SIG-M5 treated with dmso at 0.1 percent for 504 hours (cell line): Measurements from ENCODE around the gene S100PBP.
A peak's percentile ranks its signal among the peaks of the same experiment; 100 is the strongest.

Experiments used
- DNase-seq: peaks from one replicate; lab custom pipeline; 2025; ENCODE audit not compliant: unreplicated experiment; lab: John Stamatoyannopoulos, UW

Gene S100PBP

GRCh38 chr1:32817159-32817814 is at the start of gene S100PBP, which contains the start of gene YARS1:
Gene S100PBP (plus strand): TSS chr1:32817653. CDS start chr1:32826100, 8,447 bp downstream.
Gene YARS1 (minus strand): TSS chr1:32817358. CDS start chr1:32817244, 114 bp downstream.
- DNase-seq = peak; percentile 96

- no peak for DNase-seq
Observed at GRCh38 chr1:32768110-32768850, 49.2 kb upstream of the S100PBP start.

DNA sequence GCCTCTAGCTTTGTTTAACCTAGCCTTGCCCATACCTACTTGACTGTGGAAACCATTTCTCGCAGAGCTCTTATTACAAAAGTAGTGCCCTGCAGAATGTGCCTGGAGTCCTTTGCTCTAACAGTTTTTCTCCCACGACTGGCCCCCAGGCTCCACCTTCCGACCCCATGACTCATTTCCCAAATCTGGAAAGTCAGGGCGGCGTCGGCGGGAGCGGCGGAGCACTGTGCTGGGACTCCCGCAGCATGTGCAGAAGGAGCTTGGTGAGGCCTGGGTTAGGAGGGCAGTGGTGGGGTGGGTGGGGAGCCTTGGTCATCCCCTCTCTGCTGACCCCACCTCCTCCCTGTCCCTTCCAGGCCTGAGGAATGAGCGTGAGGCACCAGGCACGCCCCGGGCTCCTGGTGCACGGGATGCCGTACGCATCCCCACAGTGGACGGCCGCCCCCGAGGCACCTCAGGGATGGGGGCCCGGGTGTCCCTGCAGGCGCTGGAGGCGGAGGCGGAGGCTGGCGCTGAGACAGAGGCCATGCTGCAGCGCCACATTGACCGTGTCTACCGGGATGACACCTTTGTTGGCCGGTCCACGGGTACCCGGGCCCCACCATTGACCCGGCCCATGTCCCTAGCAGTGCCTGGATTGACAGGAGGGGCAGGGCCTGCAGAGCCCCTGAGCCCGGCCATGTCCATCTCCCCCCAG is 47.8 kb upstream of the S100PBP start:
- no peak for DNase-seq

GRCh38 chr1:32770221-32770731 is 47.2 kb upstream of the S100PBP start:
- no peak for DNase-seq

DNA sequence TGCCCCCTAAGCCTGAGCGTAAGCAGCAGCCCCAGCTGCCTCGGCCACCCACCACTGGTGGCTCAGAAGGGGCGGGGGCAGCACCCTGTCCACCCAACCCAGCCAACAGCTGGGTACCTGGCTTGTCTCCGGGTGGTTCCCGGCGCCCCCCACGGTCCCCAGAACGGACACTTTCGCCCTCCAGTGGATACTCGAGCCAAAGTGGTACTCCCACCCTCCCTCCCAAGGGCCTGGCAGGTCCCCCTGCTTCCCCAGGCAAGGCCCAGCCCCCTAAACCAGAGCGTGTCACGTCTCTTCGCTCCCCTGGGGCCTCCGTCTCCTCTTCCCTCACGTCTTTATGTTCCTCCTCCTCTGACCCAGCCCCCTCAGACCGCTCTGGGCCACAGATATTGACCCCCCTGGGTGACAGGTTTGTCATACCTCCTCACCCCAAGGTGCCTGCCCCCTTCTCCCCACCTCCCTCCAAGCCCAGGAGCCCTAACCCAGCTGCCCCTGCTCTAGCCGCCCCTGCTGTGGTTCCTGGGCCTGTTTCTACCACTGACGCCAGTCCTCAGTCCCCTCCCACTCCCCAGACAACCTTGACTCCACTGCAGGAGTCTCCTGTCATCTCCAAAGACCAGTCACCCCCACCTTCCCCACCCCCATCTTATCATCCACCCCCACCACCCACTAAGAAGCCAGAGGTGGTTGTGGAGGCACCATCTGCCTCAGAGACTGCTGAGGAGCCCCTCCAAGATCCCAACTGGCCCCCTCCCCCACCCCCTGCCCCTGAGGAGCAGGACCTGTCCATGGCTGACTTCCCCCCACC is 46.5 kb upstream of the S100PBP start:
- no peak for DNase-seq

DNA sequence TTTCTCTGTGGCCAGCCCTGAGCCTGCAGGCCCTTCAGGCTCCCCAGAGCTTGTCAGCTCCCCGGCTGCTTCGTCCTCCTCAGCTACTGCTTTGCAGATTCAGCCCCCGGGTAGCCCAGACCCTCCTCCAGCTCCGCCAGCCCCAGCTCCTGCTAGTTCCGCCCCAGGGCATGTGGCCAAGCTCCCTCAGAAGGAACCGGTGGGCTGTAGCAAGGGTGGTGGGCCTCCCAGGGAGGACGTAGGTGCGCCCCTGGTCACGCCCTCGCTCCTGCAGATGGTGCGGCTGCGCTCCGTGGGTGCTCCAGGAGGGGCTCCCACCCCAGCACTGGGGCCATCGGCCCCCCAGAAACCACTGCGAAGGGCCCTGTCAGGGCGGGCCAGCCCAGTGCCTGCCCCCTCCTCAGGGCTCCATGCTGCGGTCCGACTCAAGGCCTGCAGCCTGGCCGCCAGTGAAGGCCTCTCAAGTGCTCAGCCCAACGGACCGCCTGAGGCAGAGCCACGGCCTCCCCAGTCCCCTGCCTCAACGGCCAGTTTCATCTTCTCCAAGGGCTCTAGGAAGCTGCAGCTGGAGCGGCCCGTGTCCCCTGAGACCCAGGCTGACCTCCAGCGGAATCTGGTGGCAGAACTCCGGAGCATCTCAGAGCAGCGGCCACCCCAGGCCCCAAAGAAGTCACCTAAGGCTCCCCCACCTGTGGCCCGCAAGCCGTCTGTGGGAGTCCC is 45.7 kb upstream of the S100PBP start:
- no peak for DNase-seq

- no peak for DNase-seq
Observed at GRCh38 chr1:32772281-32773017, 45.0 kb upstream of the S100PBP start.

DNA sequence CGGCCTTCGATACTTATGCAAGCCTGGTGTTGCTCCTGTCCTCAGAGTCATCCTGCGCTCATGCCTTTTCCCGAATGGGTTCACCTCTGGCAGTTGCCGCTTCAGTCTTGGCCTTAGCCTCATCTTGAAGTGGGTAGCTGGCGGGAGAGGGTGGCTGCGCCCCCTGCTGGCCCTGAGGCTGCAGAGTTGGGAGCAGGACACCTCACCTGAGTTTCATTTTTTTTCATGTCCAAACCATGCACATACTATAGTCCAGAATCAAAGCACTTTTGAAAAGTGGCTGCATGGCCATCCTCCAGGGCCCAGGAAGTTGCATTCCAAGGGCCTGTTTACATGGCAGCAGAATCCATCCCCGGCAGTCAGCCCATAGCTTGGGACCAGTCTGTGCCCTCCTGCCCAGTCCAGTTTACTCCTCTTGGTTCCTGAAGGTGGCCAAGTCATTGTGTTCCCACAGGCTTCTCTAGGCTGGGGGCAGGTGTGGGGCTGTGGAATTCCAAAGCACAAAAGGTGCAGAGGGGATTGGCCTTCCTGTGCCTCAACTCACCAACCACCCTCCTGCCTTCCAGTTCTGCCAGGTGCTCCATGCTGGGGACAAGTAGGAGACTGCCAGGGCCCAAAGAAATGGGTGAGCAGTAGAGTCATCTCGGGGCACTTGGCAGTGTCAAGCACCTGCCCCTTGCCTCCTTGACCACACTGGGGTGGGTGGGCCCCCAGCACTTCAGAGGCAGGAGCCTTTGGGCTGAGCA is 44.3 kb upstream of the S100PBP start:
- peak; percentile 25 for DNase-seq

DNA sequence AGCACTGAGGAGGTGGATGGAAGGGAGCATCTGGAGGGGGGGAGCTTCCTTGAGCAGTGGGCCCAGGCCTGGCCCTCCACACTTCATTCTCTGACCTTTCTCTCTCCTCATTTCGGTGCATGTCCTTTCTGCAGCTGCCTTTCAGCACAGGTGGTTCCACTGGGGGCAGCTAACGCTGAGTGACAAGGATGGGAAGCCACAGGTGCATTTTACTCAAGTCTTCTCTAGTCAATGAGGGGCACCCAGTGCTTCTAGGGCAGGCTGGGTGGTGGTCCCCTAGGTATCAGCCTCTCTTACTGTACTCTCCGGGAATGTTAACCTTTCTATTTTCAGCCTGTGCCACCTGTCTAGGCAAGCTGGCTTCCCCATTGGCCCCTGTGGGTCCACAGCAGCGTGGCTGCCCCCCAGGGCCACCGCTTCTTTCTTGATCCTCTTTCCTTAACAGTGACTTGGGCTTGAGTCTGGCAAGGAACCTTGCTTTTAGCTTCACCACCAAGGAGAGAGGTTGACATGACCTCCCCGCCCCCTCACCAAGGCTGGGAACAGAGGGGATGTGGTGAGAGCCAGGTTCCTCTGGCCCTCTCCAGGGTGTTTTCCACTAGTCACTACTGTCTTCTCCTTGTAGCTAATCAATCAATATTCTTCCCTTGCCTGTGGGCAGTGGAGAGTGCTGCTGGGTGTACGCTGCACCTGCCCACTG is 43.5 kb upstream of the S100PBP start:
- DNase-seq = no peak

GRCh38 chr1:32774464-32774808 is 43.0 kb upstream of the S100PBP start:
- no peak for DNase-seq

DNA sequence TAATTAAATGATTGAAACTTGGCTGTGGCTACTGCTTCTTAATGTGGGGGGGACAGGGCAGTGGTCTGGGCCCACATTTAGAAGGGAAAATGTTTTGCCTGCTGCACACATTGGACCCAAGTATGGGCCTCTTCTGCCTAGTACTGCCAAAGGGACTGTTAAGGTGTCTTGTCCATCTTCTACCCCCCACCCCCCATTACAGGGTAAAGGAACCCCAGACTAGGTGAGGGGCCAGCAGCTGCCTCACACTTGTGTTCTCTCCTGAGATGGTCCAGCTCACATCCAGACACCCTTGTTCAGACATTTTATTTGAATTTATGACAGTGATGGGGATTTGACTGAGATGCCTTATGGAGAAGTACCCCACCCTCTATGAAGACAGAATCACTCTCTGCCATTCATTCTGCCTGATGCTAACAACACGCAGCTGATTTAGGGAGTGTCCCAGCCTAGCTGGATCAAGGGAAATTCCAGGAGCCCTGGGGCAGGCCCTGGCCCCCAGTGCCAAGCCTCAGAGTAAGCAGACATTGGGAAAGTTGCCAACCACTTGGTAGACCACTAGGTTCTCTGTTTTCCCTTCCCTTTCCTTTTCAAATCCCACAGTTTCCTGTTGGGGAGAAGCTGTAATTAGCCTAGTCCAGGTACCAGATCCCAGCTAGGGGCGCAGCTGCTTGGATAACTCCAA is 42.4 kb upstream of the S100PBP start:
- no peak for DNase-seq

- DNase-seq = no peak
Observed at GRCh38 chr1:32775640-32776337, 41.7 kb upstream of the S100PBP start.

DNA sequence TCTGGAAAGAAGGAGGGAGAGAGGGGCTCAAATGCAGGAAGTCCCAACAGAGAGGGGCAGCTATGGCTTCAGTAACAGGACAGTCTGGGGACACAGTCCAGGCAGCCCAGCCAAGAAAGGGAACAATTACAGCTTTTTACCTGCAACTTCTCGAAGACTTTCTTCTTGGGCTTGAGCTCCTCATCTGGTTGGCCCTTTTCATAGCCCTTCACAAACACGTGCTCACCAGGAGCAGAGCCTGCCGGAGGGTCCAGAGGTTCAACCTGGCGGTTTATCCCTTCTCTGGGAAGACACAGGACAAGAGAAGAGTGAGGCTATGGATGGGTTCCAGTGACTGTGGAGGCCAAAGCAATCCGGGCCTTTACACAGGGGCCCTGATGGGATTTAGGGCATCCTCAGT is 38.2 kb upstream of the S100PBP start:
- DNase-seq = no peak

GRCh38 chr1:32780005-32780404 is 37.4 kb upstream of the S100PBP start:
- DNase-seq = no peak

GRCh38 chr1:32780628-32781234 is 36.7 kb upstream of the S100PBP start:
- DNase-seq = no peak

DNA sequence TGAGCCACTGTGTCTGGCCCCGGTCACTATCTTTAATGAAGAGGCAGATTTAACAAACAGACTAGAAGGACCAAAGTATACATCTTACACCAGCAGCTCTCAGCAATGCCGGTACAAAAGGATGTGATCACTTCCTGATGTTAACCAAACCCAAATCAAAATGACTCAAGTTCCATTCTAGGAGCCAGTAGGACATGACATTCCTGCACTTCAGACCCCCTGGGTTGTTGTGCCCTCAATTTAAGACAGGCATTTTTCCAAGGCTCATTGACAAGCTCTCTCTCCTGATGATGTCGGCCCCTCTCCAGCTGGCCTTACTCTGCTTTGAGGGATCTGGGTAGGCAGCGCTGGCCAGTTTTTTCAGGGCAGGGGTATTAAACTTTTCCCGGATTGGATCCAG is 35.4 kb upstream of the S100PBP start:
- DNase-seq = no peak

DNA sequence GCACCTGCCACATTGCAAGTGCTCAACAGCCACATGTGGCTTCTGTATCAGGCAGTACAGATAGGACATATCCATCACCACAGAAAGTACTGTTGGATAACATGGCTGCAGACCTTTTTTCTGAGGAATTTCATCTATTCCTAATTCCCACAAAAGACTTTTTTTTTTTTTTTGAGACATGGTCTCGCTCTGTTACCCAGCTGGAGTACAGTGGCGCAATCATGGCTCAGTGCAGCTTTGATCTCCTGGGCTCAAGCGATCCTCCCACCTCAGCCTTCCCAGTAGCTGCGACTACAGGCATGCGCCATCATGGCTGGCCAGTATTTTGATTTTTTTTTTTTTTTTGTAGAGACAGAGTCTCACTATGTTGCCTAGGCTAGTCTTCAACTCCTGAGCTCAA is 33.6 kb upstream of the S100PBP start:
- no peak for DNase-seq
